Stomach smooth muscle (tissue), 2 donors: ENCODE results near the gene SLC15A4.
A peak's percentile ranks its signal among the peaks of the same experiment; 100 is the strongest.
"Not testable (repeated sequence)": the region's sequence is repeated elsewhere in the genome, so short reads cannot be mapped to it uniquely, and the experiment has no call there.

Experiments used
- H3K27ac ChIP-seq: one replicate; pipeline ENCODE4 v1.7.0; 2013; ENCODE audit warnings: mild to moderate bottlenecking, low read length, inconsistent platforms
- H3K27me3 ChIP-seq, 2 donors: one replicate each; pipeline ENCODE4 v1.7.0; 2013; ENCODE audit warnings: low read length in 2 of 2; ENCODE audit not compliant: insufficient read depth in 2 of 2, control insufficient read depth in 1 of 2
- H3K36me3 ChIP-seq, 2 donors: one replicate each; pipeline ENCODE4 v1.7.0; 2013; ENCODE audit warnings: low read length in 2 of 2; ENCODE audit not compliant: control insufficient read depth in 2 of 2, insufficient read depth in 2 of 2
- H3K4me1 ChIP-seq: one replicate; pipeline ENCODE4 v1.7.0; 2013; ENCODE audit warnings: low read length; ENCODE audit not compliant: control insufficient read depth, insufficient read depth
- H3K4me3 ChIP-seq, 2 donors: one replicate each; pipeline ENCODE4 v1.7.0; 2013; ENCODE audit warnings: low read length in 2 of 2
- H3K9ac ChIP-seq, 2 donors: one replicate each; pipeline ENCODE4 v1.7.0; 2013; ENCODE audit warnings: low read length in 2 of 2, mild to moderate bottlenecking in 1 of 2
- H3K9me3 ChIP-seq, 2 donors: one replicate each; pipeline ENCODE4 v1.7.0; 2013; ENCODE audit warnings: low read length in 2 of 2; ENCODE audit not compliant: control insufficient read depth in 2 of 2
- donor health status: healthy.
- donor health status: Pancreatic carcinoma.

SLC15A4 gene

DNA sequence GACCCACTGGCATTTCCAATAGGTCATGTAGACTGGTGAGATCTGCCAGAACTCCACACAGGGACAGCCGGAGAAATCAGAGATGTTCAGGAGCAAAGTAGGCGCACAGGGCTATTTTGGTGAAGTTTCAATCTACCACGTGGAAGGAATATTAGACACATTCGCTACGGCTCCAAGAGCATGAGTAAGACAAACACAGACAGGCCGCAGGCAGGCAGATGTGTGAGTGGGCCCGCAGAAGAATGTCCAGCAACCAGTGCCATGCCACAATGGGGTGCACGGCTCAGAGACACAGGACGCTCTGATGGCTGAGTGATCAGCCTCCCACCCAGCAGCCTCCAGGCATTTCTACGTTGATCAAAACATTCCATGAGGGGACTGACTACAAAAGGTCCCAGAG is 10.4 kb downstream of the SLC15A4 start:
- peak overlapping the region; percentile 46 for H3K27ac ChIP-seq
- no peak overlapping the region for H3K4me3 ChIP-seq
- H3K9ac ChIP-seq = no peak overlapping the region
- H3K4me1 ChIP-seq = peaks cover 34% of the 10 kb centered on the region
- H3K27me3 ChIP-seq = no peaks in the 10 kb centered on the region
- H3K36me3 ChIP-seq = peaks cover 13 to 19% of the 10 kb centered on the region in 2 donors
- H3K9me3 ChIP-seq = no peaks in the 10 kb centered on the region

DNA sequence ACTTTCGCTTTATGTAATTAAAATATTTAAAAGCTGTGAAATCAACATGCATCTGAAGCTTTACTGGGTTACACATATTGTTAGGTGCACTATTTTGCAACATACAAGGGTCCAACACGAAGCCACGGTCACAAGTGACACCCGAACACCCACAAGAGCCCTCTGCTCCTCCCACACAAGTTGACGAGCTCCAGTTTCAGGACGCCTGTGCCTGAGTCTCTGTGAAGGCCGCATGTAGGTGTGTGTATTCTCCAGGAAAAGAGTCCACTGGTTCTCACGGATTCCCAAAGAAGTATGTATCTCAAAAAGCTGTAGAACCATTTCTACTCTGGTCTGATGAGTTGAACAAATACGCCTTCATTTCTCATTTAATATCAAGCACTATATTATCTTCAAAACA is 12.0 kb downstream of the SLC15A4 start:
- Histone ChIP-seq H3K4me1 (peaks cover 26% of the 10 kb centered on the region), H3K36me3 (peaks cover 20 to 31% of the 10 kb centered on the region in 2 donors), H3K4me3 (no peak overlapping the region), H3K27me3 (no peaks in the 10 kb centered on the region), H3K27ac (peak overlapping the region; percentile 80), H3K9ac (no peak overlapping the region), H3K9me3 (no peaks in the 10 kb centered on the region)

DNA sequence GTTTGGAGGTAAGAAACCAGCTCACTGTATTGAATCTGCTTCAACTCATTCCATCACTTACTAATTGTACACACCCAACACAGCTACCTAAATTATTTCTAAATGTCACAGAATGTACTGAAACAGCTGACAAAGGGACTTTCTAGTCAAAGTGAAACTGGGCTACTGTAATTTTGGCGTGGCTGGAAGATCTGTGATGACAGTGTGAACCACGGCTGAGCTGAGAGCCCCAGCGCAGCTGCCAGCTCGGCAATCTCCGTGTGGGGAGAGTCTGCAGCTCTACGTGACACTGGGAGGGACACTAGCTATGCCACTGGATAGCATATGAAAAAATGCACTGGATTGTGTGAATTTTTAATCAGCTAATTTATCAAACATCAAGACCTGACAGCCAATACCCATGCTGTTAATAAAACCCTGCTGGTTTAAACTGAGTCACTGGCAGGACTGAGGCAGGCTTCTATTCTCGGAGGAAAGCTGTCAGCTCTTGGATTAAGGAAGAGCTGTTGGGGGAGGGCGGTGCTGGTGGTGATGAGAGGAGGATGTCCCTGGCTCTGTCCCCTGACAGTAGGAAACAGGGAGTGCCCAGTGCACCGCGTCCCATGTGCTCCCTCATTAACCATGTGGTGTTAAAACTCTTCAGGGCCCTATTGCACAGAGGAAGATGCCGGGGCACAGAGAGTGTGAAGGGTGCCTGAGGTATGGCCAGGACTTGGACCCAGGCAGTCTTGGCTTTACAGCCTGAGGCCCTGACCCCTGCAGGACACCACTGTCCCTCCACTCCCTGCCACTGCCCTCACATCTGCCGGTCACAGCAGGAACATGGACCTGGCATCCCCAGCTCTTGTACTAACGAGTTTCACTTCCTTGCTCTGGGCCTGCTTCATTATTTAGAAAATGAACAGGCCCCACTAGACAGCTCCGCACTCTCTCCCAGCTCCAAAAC is 13.3 kb downstream of the SLC15A4 start:
- Histone ChIP-seq H3K4me1 (peaks cover 21% of the 10 kb centered on the region), H3K9ac (peak overlapping the region in 1 of 2 donors; percentile 60), H3K36me3 (peaks cover 20 to 31% of the 10 kb centered on the region in 2 donors), H3K27ac (peak overlapping the region; percentile 80), H3K4me3 (peak overlapping the region in 1 of 2 donors; percentile 55), H3K27me3 (no peaks in the 10 kb centered on the region), H3K9me3 (no peaks in the 10 kb centered on the region)

DNA sequence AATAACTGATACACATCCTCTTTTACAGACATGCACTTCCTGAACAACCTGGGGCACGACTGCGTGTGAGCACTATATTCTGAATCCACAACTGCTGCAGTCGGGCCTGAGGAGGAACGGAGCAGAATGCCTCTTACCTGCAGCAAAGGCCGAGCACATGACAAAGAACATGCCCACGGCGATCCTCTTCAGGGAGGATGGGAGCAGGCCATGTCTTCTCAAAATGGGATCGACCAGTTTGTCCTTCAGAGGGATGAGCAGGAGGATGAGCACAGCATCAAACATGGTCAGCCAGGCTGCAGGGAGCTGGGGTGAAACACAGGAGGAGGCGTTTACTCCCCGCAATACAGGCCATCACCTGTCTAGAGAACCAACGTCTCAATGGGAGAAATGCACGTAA is 15.1 kb downstream of the SLC15A4 start:
- Histone ChIP-seq H3K27ac (no peak overlapping the region), H3K4me3 (no peak overlapping the region), H3K9ac (no peak overlapping the region), H3K36me3 (peaks cover 22 to 26% of the 10 kb centered on the region in 2 donors), H3K4me1 (peaks cover 11% of the 10 kb centered on the region), H3K27me3 (no peaks in the 10 kb centered on the region), H3K9me3 (no peaks in the 10 kb centered on the region)

DNA sequence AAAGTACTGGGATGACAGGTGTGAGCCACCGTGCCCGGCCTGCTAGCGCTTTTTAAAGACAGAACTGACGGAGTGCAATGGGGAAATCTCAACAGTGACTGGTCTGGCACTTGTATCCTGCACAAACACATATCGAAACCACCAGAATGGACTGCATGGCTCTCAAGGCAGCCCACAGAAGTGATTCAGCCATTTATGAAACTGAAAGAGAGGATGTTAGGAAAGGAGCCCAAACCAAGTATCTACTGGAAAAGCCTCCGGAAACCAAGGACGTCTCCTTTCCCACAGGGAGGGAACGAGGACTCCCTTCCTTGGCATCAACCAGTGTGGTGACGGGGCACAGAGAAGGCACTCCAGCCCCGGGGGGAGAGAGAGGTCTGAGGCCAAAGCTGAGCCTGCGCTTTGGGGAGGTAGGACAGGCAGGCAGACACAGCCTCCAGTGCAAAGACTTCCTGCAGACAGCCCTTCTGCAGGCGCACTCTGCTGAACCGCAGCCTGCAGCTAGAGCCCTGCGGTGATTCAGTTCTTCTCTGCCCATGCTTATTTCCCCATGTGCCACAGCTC is 16.5 kb downstream of the SLC15A4 start:
- no peak overlapping the region for H3K9ac ChIP-seq
- H3K27me3 ChIP-seq = no peaks in the 10 kb centered on the region
- H3K4me1 ChIP-seq = peaks cover 7% of the 10 kb centered on the region
- H3K36me3 ChIP-seq = peaks cover 18 to 26% of the 10 kb centered on the region in 2 donors
- H3K27ac ChIP-seq = no peak overlapping the region
- no peak overlapping the region for H3K4me3 ChIP-seq
- H3K9me3 ChIP-seq = no peaks in the 10 kb centered on the region

DNA sequence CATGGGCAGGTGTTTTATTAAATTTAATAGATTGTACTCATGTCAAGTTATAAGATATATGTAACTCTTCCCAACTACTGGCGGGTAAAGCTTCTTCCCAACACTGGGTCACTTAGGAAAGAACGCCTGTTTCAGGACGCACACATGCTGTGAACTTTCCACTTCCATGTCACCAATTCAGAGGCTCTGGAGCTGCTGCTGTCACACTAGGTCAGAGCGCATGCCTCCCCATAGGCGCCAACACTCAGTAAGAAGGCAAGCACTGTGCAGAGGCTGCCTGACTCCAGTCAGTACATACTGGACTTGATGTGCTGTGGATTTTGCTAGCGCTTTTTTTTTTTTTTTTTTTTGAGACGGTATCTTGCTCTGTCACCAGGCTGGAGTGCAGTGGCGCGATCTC is 17.2 kb downstream of the SLC15A4 start:
- H3K4me3 ChIP-seq = no peak overlapping the region
- H3K9ac ChIP-seq = no peak overlapping the region
- no peaks in the 10 kb centered on the region for H3K9me3 ChIP-seq
- H3K27me3 ChIP-seq = no peaks in the 10 kb centered on the region
- peaks cover 7% of the 10 kb centered on the region for H3K4me1 ChIP-seq
- no peak overlapping the region for H3K27ac ChIP-seq
- peaks cover 18 to 26% of the 10 kb centered on the region in 2 donors for H3K36me3 ChIP-seq

DNA sequence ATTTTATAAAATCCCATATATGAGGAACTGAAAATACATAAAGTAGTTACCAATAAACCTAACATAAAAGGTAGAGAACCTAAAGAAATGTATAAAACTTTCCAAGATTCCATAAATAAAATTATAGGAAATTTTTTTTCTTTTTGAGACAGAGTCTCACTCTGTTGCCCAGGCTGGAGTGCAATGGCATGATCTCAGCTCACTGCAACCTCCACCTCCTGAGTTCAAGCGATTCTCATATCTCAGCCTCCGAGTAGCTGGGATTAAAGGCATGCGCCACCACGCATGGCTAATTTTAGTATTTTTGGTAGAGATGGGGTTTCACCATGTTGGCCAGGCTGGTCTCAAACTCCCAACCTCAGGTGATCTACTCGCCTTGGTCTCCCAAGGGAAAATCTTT is 18.4 kb downstream of the SLC15A4 start:
- H3K9me3 ChIP-seq, H3K27me3 ChIP-seq, H3K27ac ChIP-seq, H3K4me3 ChIP-seq, H3K9ac ChIP-seq, H3K4me1 ChIP-seq: not testable (repeated sequence)
- H3K36me3 ChIP-seq = peaks cover 27 to 33% of the 10 kb centered on the region in 2 donors

DNA sequence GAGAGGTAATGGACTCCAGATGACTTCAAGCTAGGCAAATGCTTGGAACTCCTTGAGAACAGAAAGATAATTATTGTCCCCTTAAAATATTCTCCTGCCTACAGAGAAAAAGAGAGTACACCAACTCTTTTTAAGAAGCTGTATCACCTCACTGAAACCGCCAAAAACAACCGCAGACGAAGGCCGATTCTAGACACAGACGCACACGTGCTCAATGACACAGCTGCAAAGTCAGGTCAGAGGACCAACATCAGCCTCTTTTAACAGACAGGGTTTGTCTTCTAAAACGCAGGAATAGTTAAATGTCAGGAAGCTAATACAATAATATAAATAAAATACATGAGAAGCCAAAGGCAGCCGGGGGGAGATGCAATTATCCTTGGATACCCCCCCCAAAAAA is 19.0 kb downstream of the SLC15A4 start:
- H3K27me3 ChIP-seq = no peaks in the 10 kb centered on the region
- H3K9me3 ChIP-seq = no peaks in the 10 kb centered on the region
- H3K4me1 ChIP-seq = no peaks in the 10 kb centered on the region
- H3K4me3 ChIP-seq = no peak overlapping the region
- no peak overlapping the region for H3K9ac ChIP-seq
- H3K36me3 ChIP-seq = peaks cover 33 to 35% of the 10 kb centered on the region in 2 donors
- H3K27ac ChIP-seq = no peak overlapping the region

DNA sequence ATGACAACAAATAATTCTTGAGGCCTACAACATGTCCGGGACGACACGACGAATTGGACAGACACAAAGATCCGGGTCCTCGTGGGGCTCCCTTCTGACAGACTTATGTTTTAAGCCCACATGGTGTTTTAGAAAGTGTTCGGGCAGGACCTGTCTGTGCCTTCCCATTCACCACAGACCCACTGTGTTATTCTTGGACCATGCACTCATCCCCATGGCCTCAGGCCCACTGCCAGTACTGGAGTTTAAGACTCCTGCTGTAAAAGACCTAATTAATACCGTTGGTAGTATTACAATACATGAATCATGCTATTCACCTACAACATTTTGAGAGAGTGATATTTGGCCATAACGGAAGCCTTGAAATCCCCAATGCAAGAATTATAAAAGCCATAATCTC is 20.0 kb downstream of the SLC15A4 start:
- no peak overlapping the region for H3K9ac ChIP-seq
- no peaks in the 10 kb centered on the region for H3K4me1 ChIP-seq
- no peaks in the 10 kb centered on the region for H3K27me3 ChIP-seq
- H3K36me3 ChIP-seq = peaks cover 35 to 39% of the 10 kb centered on the region in 2 donors
- H3K4me3 ChIP-seq = no peak overlapping the region
- H3K9me3 ChIP-seq = no peaks in the 10 kb centered on the region
- no peak overlapping the region for H3K27ac ChIP-seq

DNA sequence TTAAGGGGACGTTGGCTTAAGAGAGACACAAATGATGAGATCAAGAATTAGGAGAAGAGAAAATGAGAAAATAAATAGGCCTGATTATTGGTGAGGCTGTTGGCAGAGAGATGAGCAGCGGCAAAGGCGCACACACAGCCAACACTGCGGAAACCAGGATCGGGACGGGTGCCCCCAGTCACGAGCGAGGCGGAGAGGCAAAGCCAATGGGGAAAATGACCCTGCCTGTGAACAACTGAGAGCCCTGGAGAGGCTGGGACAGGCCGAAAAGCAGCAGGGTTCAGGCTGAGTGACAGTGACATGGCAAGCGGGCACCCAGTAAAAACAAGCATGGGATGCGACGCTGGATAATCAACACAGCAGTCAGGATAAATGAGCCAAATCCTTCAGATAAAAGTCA is 21.0 kb downstream of the SLC15A4 start:
- no peaks in the 10 kb centered on the region for H3K9me3 ChIP-seq
- H3K36me3 ChIP-seq = peaks cover 33 to 43% of the 10 kb centered on the region in 2 donors
- no peak overlapping the region for H3K27ac ChIP-seq
- H3K9ac ChIP-seq = no peak overlapping the region
- no peaks in the 10 kb centered on the region for H3K27me3 ChIP-seq
- no peaks in the 10 kb centered on the region for H3K4me1 ChIP-seq
- no peak overlapping the region for H3K4me3 ChIP-seq

DNA sequence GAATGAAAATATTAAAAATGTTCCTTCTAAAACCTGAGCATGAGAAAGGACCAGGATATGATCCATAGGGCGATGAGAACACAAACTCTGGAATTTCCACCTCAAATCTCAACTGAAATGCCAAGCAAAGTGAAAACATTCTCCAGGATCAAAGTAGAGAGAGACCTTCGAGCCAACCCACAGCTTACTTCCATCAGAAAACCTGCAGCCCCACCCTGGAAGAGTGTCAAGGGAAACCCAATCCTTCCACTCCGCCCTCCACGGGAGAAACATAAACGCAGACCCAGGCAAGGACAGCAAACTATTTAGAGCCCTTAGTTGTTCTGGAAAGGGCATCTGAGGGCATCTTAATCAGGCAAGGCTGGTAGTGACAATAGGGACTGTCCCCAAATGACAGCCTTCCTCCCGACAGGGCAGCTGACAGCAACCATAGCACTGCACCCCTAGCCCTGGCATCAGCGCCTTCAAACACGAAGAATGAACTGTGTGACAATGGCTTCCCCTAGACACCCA is 21.8 kb downstream of the SLC15A4 start:
- H3K4me1 ChIP-seq = no peaks in the 10 kb centered on the region
- no peak overlapping the region for H3K9ac ChIP-seq
- H3K27ac ChIP-seq = no peak overlapping the region
- no peaks in the 10 kb centered on the region for H3K9me3 ChIP-seq
- no peaks in the 10 kb centered on the region for H3K27me3 ChIP-seq
- peaks cover 35 to 45% of the 10 kb centered on the region in 2 donors for H3K36me3 ChIP-seq
- no peak overlapping the region for H3K4me3 ChIP-seq
